Measurements from ENCODE around the gene STIM1. TPM values are rescaled to one million over a fixed set of nuclear protein-coding genes. Genes with fewer than 3 reads are reported as not detected.
"Not testable (repeated sequence)": the region's sequence is repeated elsewhere in the genome, so short reads cannot be mapped to it uniquely, and the experiment has no call there.

The STIM1 gene
- 40.4 TPM for total RNA-seq
- long read RNA-seq, full-length matches to known transcripts: 6 of 35 reads
- long read RNA-seq, partial matches to known transcripts: 19 of 35 reads
- long read RNA-seq, other reads (novel, unspliced or antisense): 10 of 35 reads

- intact Hi-C loops (cut with DNase I): loop anchor here (1.0 to 5.0 kb wide), 2 partner anchors 92 to 217 kb away; no protein-coding TSS in a partner anchor
- peak; percentile 98 for DNase-seq (ENCODE audit: low spot score)
Observed at GRCh38 chr11:3854977-3855807, at the start of gene STIM1. TSS of gene STIM1 (plus strand) at chr11:3855664. CDS start at chr11:3856271, 607 bp downstream.

DNA sequence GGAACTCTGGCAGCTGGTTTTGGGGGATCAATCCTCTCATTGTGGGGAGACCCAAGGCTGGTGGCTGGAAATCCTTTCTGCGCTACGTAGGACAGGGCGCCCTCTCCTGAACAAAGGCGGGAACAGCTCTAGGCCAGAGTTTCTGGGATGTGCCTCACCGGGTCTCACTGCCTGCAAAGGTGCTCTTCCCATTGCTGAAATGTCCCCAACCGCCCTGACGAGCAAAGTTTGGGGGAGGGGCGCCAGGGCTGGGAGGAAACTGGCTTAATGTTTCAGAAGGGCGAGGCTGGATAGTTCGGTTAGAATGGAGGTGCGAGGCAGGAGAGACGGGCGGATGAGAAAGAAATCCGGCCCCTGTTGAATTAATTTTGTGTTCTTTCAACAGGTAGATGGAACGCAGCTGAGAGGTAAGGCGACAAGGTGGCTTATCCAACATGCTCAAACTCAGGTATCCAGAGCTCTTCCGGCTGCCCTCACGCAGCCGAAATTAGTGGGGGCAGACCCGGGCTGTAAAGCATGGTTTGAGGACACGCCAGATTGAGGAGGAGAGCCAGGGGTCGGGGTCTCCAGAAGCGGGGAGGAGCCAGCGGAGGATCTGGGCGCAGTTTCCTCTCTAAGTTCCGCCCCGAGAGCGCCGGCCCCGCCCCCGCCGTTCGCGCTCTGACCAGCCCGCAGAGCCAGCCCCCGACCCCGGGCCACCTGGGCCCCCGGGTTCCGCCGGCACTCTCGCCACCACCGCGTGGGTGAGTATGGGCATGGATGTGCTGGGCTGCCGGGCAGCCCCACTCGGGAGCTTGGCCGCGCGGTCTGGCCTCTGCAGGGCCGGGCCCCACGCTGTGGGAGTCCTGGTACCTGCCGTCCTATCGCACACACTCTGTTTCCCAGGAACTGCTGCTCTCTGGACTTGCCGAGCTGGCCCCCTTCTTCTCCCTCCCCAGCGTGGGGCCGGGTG is 47.3 kb upstream of the STIM1 start, which contains the start of gene PGAP2:
TSS of gene PGAP2 (plus strand) at position 652 of the 952 bp plus-strand sequence. CDS start 2,700 bp downstream, outside the sequence.
- peak; percentile 86 for DNase-seq (ENCODE audit: low spot score)
- intact Hi-C loops (cut with DNase I): no loop called here

- intact Hi-C loops (cut with DNase I): no loop called here
Observed at GRCh38 chr11:3808861-3809623, 46.4 kb upstream of the STIM1 start.

DNA sequence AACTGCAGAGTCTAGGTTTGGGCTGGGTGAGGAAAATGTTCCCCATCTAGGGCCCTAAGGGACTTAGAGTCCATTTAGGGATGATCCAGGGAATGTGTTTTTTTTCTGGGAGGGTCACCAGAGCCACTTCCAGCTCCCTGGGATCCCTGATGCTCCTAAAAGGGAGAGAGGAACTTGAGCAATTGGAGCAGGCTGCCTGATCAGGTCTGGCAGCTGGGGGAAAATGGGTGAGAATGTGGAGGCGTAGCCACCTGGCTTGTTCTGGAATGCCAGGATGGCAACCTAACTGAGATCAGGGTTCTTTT is 45.9 kb upstream of the STIM1 start:
- intact Hi-C loops (cut with DNase I): no loop called here
- no peak for DNase-seq (ENCODE audit: low spot score)

More at GRCh38 chr11:3808861-3809623, 46.4 kb upstream of the STIM1 start:
- no peak for DNase-seq (ENCODE audit: low spot score)

DNA sequence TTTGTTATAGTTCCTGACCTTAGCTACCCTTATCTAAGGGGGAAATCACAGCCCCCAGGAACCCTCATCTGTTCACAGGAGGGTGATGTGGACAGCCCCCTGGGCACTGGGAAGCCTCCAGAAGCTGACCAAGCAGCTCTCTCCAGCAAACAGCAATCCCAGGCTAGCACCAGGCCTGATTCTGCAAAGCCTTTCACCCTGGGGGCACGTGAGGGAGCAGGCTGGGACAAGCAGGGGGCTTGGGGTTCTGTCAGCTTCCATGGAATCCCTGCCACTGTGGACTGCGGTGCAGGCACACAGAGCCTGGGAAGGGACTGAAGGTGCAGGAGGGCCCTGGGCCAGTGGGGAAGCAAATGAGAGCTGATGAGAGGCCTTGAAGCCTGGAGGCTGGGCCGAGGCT is 45.0 kb upstream of the STIM1 start:
- intact Hi-C loops (cut with DNase I): no loop called here

GRCh38 chr11:3810951-3811350 is 44.5 kb upstream of the STIM1 start:
- intact Hi-C loops (cut with DNase I): no loop called here
- no peak for DNase-seq (ENCODE audit: low spot score)

More for the DNA sequence above, 45.0 kb upstream of the STIM1 start:
- no peak for DNase-seq (ENCODE audit: low spot score)

DNA sequence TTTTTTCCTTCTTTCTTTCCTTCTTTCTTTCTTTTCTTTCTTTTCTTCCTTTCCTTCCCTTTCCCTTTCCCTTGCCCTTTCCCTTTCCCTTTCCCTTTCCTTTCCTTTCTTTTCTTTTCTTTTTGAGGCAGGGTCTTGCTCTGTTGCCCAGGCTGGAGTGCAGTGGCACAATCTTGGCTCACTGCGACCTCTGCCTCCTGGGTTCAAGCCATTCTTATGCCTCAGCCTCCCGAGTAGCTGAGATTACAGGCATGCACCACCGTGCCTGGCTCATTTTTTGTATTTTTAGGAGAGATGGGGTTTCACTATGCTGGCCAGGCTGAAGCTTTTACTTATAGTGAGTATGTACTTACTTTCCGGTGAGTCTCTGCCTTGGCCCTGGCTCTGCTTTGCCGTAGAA is 40.6 kb upstream of the STIM1 start:
- intact Hi-C loops (cut with DNase I); DNase-seq (ENCODE audit: low spot score): not testable (repeated sequence)

DNA sequence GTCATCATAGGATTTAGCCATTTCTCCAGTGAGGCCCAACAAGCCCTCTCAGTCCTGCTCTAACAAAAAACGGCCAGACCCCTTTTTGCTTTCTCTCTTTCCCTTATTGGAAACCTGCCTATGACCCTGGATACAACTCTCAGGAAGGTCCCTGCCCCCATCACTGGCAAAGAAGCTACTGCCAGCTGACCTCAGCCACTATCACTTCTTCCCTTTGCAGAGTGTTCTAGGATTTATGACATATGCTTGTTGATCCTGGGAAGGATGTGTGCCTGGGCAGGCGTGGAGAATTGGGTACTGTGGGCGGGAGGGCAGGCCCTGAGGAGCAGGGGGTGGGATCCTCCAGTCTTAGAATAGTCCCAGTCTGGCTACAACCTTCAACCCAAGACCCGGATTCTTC is 39.6 kb upstream of the STIM1 start:
- intact Hi-C loops (cut with DNase I): no loop called here
- no peak for DNase-seq (ENCODE audit: low spot score)

GRCh38 chr11:3816673-3817072 is 38.8 kb upstream of the STIM1 start:
- intact Hi-C loops (cut with DNase I): no loop called here
- DNase-seq (ENCODE audit: low spot score): no peak

GRCh38 chr11:3817181-3817800 is 38.2 kb upstream of the STIM1 start:
- DNase-seq (ENCODE audit: low spot score): no peak
- intact Hi-C loops (cut with DNase I): no loop called here

GRCh38 chr11:3820971-3821370 is 34.5 kb upstream of the STIM1 start:
- intact Hi-C loops (cut with DNase I): no loop called here
- DNase-seq (ENCODE audit: low spot score): no peak

DNA sequence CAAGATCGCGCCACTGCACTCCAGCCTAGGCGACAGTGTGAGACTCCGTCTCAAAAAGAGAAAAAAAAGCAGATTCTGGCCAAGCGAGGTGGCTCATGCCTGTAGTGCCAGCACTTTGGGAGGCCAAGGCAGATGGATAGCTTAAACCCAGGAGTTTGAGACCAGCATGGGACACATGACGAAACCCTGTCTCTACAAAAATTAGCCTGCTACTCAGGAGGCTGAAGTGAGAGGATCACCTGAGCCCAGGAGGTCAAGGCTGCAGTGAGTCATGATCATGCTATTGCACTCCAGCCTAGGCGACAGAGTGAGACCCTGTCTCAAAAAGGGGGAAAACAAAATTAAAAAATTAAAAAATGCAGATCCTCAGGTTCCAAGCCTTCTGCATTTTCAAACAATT is 33.2 kb upstream of the STIM1 start:
- no peak for DNase-seq (ENCODE audit: low spot score)
- intact Hi-C loops (cut with DNase I): no loop called here

- no peak for DNase-seq (ENCODE audit: low spot score)
Observed at GRCh38 chr11:3823303-3823702, 32.2 kb upstream of the STIM1 start.

DNA sequence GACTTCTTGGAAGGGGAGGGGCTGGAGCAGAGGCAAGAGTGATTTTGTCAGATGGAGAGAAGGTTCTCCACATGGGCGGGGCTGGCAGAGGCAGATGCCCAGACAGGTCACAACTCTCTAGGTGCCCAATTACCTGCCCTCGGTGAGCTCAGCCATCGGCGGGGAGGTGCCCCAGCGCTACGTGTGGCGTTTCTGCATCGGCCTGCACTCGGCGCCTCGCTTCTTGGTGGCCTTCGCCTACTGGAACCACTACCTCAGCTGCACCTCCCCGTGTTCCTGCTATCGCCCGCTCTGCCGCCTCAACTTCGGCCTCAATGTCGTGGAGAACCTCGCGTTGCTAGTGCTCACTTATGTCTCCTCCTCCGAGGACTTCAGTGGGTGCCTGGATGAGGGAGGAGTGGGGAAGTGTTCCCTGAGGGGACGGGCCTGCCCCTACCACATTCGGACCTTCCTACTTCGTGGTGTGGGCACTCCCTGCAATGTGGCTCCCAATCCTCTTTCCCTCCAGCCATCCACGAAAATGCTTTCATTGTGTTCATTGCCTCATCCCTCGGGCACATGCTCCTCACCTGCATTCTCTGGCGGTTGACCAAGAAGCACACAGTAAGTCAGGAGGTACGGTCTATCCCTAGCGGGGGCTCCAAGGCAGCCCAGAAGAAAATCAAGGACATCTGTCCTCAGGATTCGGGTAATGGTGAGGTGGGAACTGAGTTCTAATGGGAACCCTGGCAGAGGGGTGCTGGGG is 31.5 kb upstream of the STIM1 start:
- intact Hi-C loops (cut with DNase I): no loop called here
- DNase-seq (ENCODE audit: low spot score): no peak

More at GRCh38 chr11:3823303-3823702, 32.2 kb upstream of the STIM1 start:
- intact Hi-C loops (cut with DNase I): no loop called here

- no peak for DNase-seq (ENCODE audit: low spot score)
- intact Hi-C loops (cut with DNase I): no loop called here
Observed at GRCh38 chr11:3824714-3825472, 30.6 kb upstream of the STIM1 start.

- DNase-seq (ENCODE audit: low spot score): no peak
- intact Hi-C loops (cut with DNase I): no loop called here
Observed at GRCh38 chr11:3825473-3826154, 29.9 kb upstream of the STIM1 start.

DNA sequence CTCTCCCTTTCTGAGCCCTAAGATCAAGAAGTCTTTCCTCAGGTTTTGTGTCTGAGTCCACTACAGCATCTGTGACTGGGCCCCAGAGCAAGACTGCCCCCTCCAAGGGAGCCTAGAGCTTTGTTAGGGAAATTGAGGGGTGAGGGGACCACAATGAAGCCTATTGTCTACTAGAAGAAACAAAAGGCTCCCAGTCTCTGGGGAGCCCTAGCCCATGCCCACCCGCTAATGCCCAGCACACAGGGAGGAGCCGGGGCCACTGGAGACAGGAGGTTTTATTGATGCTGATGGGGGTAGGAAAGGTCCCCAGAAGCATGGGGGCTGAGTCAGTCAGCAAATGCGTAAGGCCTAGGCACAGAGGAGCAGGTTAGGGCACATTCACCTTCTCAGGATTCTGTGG is 28.7 kb upstream of the STIM1 start:
- DNase-seq (ENCODE audit: low spot score): no peak
- intact Hi-C loops (cut with DNase I): no loop called here

Data from cardiac septum (tissue), 1 donor.